ENCODE data around the gene APOLD1. TPM values are rescaled to one million over a fixed set of nuclear protein-coding genes. Genes with fewer than 3 reads are reported as not detected.

The APOLD1 gene
- polyA plus RNA-seq, 3 donors, result 0.08 to 0.21 TPM; not detected in 1

- intact Hi-C loops (cut with micrococcal nuclease), result loop anchor here in 1 of 2 donors (10.0 kb wide), 1 partner anchor 103 kb away; the partner anchor contains the start of gene CDKN1B
- Histone ChIP-seq H3K36me3 (replicated peaks in 1 of 2; ENCODE audit: control insufficient read depth in 1 of 2, insufficient read depth in 2 of 2, low read length in 2 of 2) (peaks cover 33 to 53% of the 10 kb centered on the region in 2 donors), H3K4me1 (ENCODE audit: control insufficient read depth in 1 of 2, insufficient read depth in 2 of 2, low read length in 2 of 2) (peaks cover 17 to 44% of the 10 kb centered on the region in 2 donors)
Measured at GRCh38 chr12:12817616-12818015, 32.2 kb downstream of the APOLD1 start.

DNA sequence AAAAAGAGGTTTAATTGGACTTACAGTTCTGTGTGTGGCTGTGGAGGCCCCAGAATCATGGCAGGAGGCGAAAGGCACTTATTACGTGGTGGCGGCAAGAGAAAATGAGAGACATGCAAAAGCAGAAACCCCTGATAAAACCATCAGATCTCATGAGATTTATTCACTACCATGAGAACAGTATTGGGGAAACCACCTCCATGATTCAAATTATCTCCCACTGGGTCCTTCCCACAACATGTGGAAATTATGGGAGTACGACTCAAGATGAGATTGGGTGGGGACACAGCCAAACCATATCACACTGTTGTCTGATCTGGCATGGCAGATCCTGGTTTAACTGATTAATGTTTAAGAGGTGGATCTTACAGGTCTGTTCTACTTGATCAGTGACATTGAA lies 33.2 kb downstream of the APOLD1 start:
- no peaks in the 10 kb centered on the region for H3K27me3 Mint-ChIP-seq (ENCODE audit: low read depth in 3 of 3)
- no peaks in the 10 kb centered on the region for H3K27me3 ChIP-seq (ENCODE audit: control insufficient read depth in 2 of 2, insufficient read depth in 2 of 2, low read length in 2 of 2)
- H3K36me3 ChIP-seq (replicated peaks in 1 of 2; ENCODE audit: control insufficient read depth in 1 of 2, insufficient read depth in 2 of 2, low read length in 2 of 2), result peaks cover 44 to 63% of the 10 kb centered on the region in 2 donors
- H3K36me3 Mint-ChIP-seq, result peaks cover 52 to 59% of the 10 kb centered on the region in 2 donors
- H3K27ac Mint-ChIP-seq, result peak overlapping the region in 2 of 7 donors; percentile 64 to 65
- intact Hi-C loops (cut with micrococcal nuclease), result loop anchor here in 1 of 2 donors (10.0 kb wide), 1 partner anchor 104 kb away; the partner anchor contains the start of gene CDKN1B
- H3K4me1 ChIP-seq (ENCODE audit: control insufficient read depth in 1 of 2, insufficient read depth in 2 of 2, low read length in 2 of 2), result peaks cover 14 to 36% of the 10 kb centered on the region in 2 donors
- no peak overlapping the region for H2AFZ ChIP-seq (ENCODE audit: insufficient read depth, low read depth, low read length, poor library complexity, severe bottlenecking)
- H3K4me3 ChIP-seq (replicated peaks in 1 of 3; ENCODE audit: low read depth in 2 of 3, low read length in 3 of 3), result no peak overlapping the region
- H3K9me3 ChIP-seq (replicated peaks in 1 of 2; ENCODE audit: control insufficient read depth in 1 of 2, insufficient read depth in 1 of 2, low read length in 2 of 2), result no peaks in the 10 kb centered on the region
- H3K4me2 ChIP-seq (replicated peaks; ENCODE audit: extremely low read depth, low read length, poor library complexity, severe bottlenecking), result no peak overlapping the region
- no peak overlapping the region for H3K27ac ChIP-seq (ENCODE audit: low read depth in 1 of 2, low read length in 2 of 2)
- H3K4me1 Mint-ChIP-seq, result peaks cover 41% of the 10 kb centered on the region
- no peak for TF ChIP-seq CTCF (IDR thresholded peaks at IDR 0.05)
- no peaks in the 10 kb centered on the region for H3K9me3 Mint-ChIP-seq
- H3K79me2 ChIP-seq (ENCODE audit: insufficient read depth, low read length), result peaks cover 65% of the 10 kb centered on the region
- H3K9ac ChIP-seq (ENCODE audit: insufficient read depth, low read length, poor library complexity, severe bottlenecking), result no peak overlapping the region
- WGBS (ENCODE audit: insufficient coverage), result 100% methylated on average over 3 of the region's 4 CpGs
- no peak overlapping the region for H3K4me3 Mint-ChIP-seq
- DNase-seq, result no peak
- no peaks in the 10 kb centered on the region for H4K20me1 ChIP-seq (ENCODE audit: insufficient read depth, low read length)

More at GRCh38 chr12:12817616-12818015, 32.2 kb downstream of the APOLD1 start:
- H3K27me3 ChIP-seq (ENCODE audit: control insufficient read depth in 2 of 2, insufficient read depth in 2 of 2, low read length in 2 of 2), result no peaks in the 10 kb centered on the region
- H3K27ac Mint-ChIP-seq, result peak overlapping the region in 6 of 7 donors; percentile 21 to 89 (median 78)
- H3K9ac ChIP-seq (ENCODE audit: insufficient read depth, low read length, poor library complexity, severe bottlenecking), result no peak overlapping the region
- H3K9me3 ChIP-seq (replicated peaks in 1 of 2; ENCODE audit: control insufficient read depth in 1 of 2, insufficient read depth in 1 of 2, low read length in 2 of 2), result no peaks in the 10 kb centered on the region
- peaks cover 70% of the 10 kb centered on the region for H3K79me2 ChIP-seq (ENCODE audit: insufficient read depth, low read length)
- H3K9me3 Mint-ChIP-seq, result peaks cover 0 to 3% (median 0%) of the 10 kb centered on the region in 7 donors
- no peaks in the 10 kb centered on the region for H4K20me1 ChIP-seq (ENCODE audit: insufficient read depth, low read length)
- no peak overlapping the region for H2AFZ ChIP-seq (ENCODE audit: insufficient read depth, low read depth, low read length, poor library complexity, severe bottlenecking)
- peak overlapping the region in 1 of 2 donors; percentile 78 for H3K27ac ChIP-seq (ENCODE audit: low read depth in 1 of 2, low read length in 2 of 2)
- no peak overlapping the region for H3K4me3 ChIP-seq (replicated peaks in 1 of 3; ENCODE audit: low read depth in 2 of 3, low read length in 3 of 3)
- peak; percentile 31 to 57 (median 47) for DNase-seq
- peaks cover 46% of the 10 kb centered on the region for H3K4me1 Mint-ChIP-seq
- TF ChIP-seq CTCF (IDR thresholded peaks at IDR 0.05), result no peak
- WGBS (ENCODE audit: insufficient coverage), result no CpG with 5 or more reads among the region's 7 CpGs
- H3K36me3 Mint-ChIP-seq, result peaks cover 42 to 48% of the 10 kb centered on the region in 2 donors
- H3K4me3 Mint-ChIP-seq, result no peak overlapping the region
- H3K27me3 Mint-ChIP-seq (ENCODE audit: low read depth in 3 of 3), result no peaks in the 10 kb centered on the region
- H3K4me2 ChIP-seq (replicated peaks; ENCODE audit: extremely low read depth, low read length, poor library complexity, severe bottlenecking), result peak overlapping the region; percentile 18
